CD4-positive, alpha-beta memory T cell (primary cell): ENCODE data around the gene SERPINB5. TPM values are rescaled to one million over a fixed set of nuclear protein-coding genes. Genes with fewer than 3 reads are reported as not detected.

Experiments
- CTCF ChIA-PET: fragments of 350-600 bp; sonication (Branson Sonifier 250); formaldehyde crosslinking; loops from one replicate; lab custom pipeline; 2021; ENCODE audit warnings: inconsistent platforms; ENCODE audit not compliant: partially characterized antibody; lab: Charles Lee
- POLR2A ChIA-PET: fragments of 350-600 bp; sonication (Branson Sonifier 250); formaldehyde crosslinking; loops from one replicate; lab custom pipeline; 2021; ENCODE audit not compliant: partially characterized antibody; lab: Charles Lee
- DNase-seq, 5 donors: peaks; one replicate each; pipeline versions ENCODE4 v3.0.0 to v3.0.0-alpha.2; 2020 to 2022; ENCODE audit warnings: mixed read lengths in 1 of 5
- H3K27ac ChIP-seq: one replicate; pipeline ENCODE4 v1.7.0; 2013; ENCODE audit warnings: low read depth, low read length
- H3K27me3 ChIP-seq: 2 replicates; pipeline ENCODE4 v1.7.0; 2013; ENCODE audit warnings: mild to moderate bottlenecking, low read length, moderate library complexity; ENCODE audit not compliant: insufficient read depth
- H3K36me3 ChIP-seq: 2 replicates; pipeline ENCODE4 v1.7.0; 2013; ENCODE audit warnings: mild to moderate bottlenecking, low read length, moderate library complexity; ENCODE audit not compliant: insufficient read depth
- H3K4me1 ChIP-seq: 2 replicates; pipeline ENCODE4 v1.7.0; 2013; ENCODE audit warnings: mild to moderate bottlenecking, low read length, moderate library complexity; ENCODE audit not compliant: insufficient read depth
- H3K4me3 ChIP-seq, 2 donors: one replicate each; pipeline ENCODE4 v1.7.0; 2013; ENCODE audit warnings: low read length in 2 of 2, mild to moderate bottlenecking in 1 of 2
- H3K9me3 ChIP-seq, 2 donors: one replicate each; pipeline ENCODE4 v1.7.0; 2013; ENCODE audit warnings: low read length in 2 of 2, control low read depth in 1 of 2; ENCODE audit not compliant: control insufficient read depth in 1 of 2
- H3K27ac Mint-ChIP-seq, 7 donors: one replicate each; pipeline ENCODE4 v1.8.0; 2020 to 2021; ENCODE audit warnings: mixed read lengths in 7 of 7, mild to moderate bottlenecking in 6 of 7, inconsistent platforms in 3 of 7, moderate library complexity in 3 of 7
- H3K27me3 Mint-ChIP-seq, 2 donors: one replicate each; pipeline ENCODE4 v1.8.0; 2020 to 2021; ENCODE audit warnings: mixed read lengths in 2 of 2
- H3K36me3 Mint-ChIP-seq, 2 donors: one replicate each; pipeline ENCODE4 v1.8.0; 2020 to 2021; ENCODE audit warnings: mixed read lengths in 2 of 2, inconsistent platforms in 1 of 2, mild to moderate bottlenecking in 1 of 2
- H3K4me1 Mint-ChIP-seq, 4 donors: one replicate each; pipeline ENCODE4 v1.8.0; 2020 to 2021; ENCODE audit warnings: mixed read lengths in 4 of 4, mild to moderate bottlenecking in 1 of 4
- H3K4me3 Mint-ChIP-seq, 8 donors: one replicate each; pipeline ENCODE4 v1.8.0; 2020 to 2021; ENCODE audit warnings: mixed read lengths in 8 of 8, mild to moderate bottlenecking in 7 of 8, moderate library complexity in 6 of 8, inconsistent platforms in 3 of 8
- H3K9me3 Mint-ChIP-seq, 8 donors: one replicate each; pipeline ENCODE4 v1.8.0; 2020 to 2021; ENCODE audit warnings: mixed read lengths in 8 of 8, mild to moderate bottlenecking in 5 of 8, inconsistent platforms in 3 of 8, moderate library complexity in 1 of 8
- intact Hi-C: fragments of 100-400 bp; cut with micrococcal nuclease; formaldehyde crosslinking; loops from one replicate; pipeline ENCODE4 v1.15.1; 2023
- polyA plus RNA-seq, 2 donors: library from polyadenylated mRNA; unstranded; fragments of 300-500 nt; fragmentation: Illumina TruSeq; gene quantifications; one replicate each; pipeline ENCODE4 v1.2.3, GENCODE V29; 2021
- total RNA-seq, 2 experiments: library from RNA; stranded (reverse); gene quantifications; one replicate each; pipeline ENCODE4 v1.2.3, GENCODE V29; 2021

SERPINB5 gene
- total and polyA plus RNA-seq, 4 experiments from 2014 or later = not detected

GRCh38 chr18:63539904-63540510 is 63.2 kb downstream of the SERPINB5 start:
- Mint-ChIP-seq H3K4me3 (no peak overlapping the region), H3K27me3 (peaks cover 13 to 15% of the 10 kb centered on the region in 2 donors), H3K36me3 (no peaks in the 10 kb centered on the region), H3K9me3 (peaks cover 0 to 3% (median 0%) of the 10 kb centered on the region in 8 donors), H3K4me1 (no peaks in the 10 kb centered on the region), H3K27ac (no peak overlapping the region)
- Histone ChIP-seq H3K9me3 (no peaks in the 10 kb centered on the region), H3K27me3 (no peaks in the 10 kb centered on the region), H3K27ac (no peak overlapping the region), H3K36me3 (no peaks in the 10 kb centered on the region), H3K4me3 (no peak overlapping the region), H3K4me1 (no peaks in the 10 kb centered on the region)
- ChIA-PET CTCF (interaction anchor here (1.2 kb wide), 1 partner anchor 26 kb away, joined by 3 read pairs; no protein-coding TSS in a partner anchor), POLR2A (no interaction called here)
- DNase-seq = no peak
- intact Hi-C loops = no loop called here

DNA sequence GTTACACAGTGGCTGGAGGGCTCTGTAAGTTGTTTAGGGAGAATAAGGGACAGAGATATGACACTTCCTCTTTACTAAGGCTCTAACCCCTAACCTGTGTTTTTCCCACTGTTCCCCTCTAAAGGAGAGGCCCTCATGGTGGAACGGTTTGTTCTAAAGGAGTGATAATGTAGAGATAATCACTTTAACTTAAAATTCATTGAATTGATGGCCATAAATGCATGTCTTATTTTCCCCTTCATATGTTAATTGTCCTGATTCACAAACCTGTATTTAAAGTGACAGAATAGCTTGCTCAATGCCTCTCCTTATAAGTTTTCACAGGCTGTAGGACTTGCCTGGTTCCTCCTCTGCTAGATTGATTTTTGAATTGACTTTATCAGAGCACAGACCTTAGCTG is 65.3 kb downstream of the SERPINB5 start, which contains the start of gene SERPINB12:
Gene SERPINB12, plus strand, starts transcription at position 301 of the 400 bp plus-strand sequence. CDS start 13,791 bp downstream, outside the sequence.
- H3K4me3 ChIP-seq = no peak within 1 kb of the TSS
- peaks cover 0 to 2% (median 0%) of the 10 kb centered on the region in 8 donors for H3K9me3 Mint-ChIP-seq
- intact Hi-C loops = no loop called here
- no peaks in the 10 kb centered on the region for H3K27me3 ChIP-seq
- H3K4me1 ChIP-seq = no peaks in the 10 kb centered on the region
- H3K27ac ChIP-seq = no peak within 1 kb of the TSS
- DNase-seq = no peak
- ChIA-PET CTCF (interaction anchor here (2.3 kb wide), 1 partner anchor 24 kb away, joined by 7 read pairs; no protein-coding TSS in a partner anchor), POLR2A (no interaction called here)
- peaks cover 13 to 20% of the 10 kb centered on the region in 2 donors for H3K27me3 Mint-ChIP-seq
- H3K4me1 Mint-ChIP-seq = no peaks in the 10 kb centered on the region
- H3K36me3 Mint-ChIP-seq = no peaks in the 10 kb centered on the region
- H3K4me3 Mint-ChIP-seq = no peak within 1 kb of the TSS
- no peaks in the 10 kb centered on the region for H3K9me3 ChIP-seq
- H3K27ac Mint-ChIP-seq = no peak within 1 kb of the TSS
- H3K36me3 ChIP-seq = no peaks in the 10 kb centered on the region

DNA sequence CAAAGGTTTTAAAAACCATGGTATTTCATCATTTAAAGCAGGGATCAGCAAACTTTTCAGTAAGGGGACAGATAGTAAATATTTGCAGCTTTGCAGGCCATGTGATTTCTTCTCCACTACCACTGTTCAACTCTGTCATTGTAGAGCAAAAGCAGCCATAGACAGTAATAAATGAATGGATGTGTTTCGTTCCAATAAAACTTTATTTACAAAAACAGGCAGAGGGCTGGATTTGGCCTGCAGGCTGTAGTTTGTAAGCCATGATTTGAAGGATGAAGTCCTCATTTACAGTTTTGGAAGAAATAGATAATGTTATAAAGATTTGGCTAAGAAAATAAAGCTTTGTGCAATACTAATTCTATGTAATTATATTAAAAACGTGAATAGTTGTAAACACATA is 67.3 kb downstream of the SERPINB5 start:
- no peaks in the 10 kb centered on the region for H3K9me3 ChIP-seq
- peaks cover 14 to 22% of the 10 kb centered on the region in 2 donors for H3K27me3 Mint-ChIP-seq
- H3K4me3 Mint-ChIP-seq = no peak overlapping the region
- H3K4me3 ChIP-seq = no peak overlapping the region
- no peaks in the 10 kb centered on the region for H3K27me3 ChIP-seq
- no peak for DNase-seq
- H3K36me3 Mint-ChIP-seq = no peaks in the 10 kb centered on the region
- no peaks in the 10 kb centered on the region for H3K36me3 ChIP-seq
- intact Hi-C loops = no loop called here
- no peak overlapping the region for H3K27ac Mint-ChIP-seq
- H3K9me3 Mint-ChIP-seq = no peaks in the 10 kb centered on the region
- CTCF ChIA-PET = interaction anchor here (1.3 kb wide), 1 partner anchor 25 kb away, joined by 4 read pairs; no protein-coding TSS in a partner anchor
- no peaks in the 10 kb centered on the region for H3K4me1 ChIP-seq
- no peaks in the 10 kb centered on the region for H3K4me1 Mint-ChIP-seq
- H3K27ac ChIP-seq = no peak overlapping the region
- POLR2A ChIA-PET = no interaction called here

DNA sequence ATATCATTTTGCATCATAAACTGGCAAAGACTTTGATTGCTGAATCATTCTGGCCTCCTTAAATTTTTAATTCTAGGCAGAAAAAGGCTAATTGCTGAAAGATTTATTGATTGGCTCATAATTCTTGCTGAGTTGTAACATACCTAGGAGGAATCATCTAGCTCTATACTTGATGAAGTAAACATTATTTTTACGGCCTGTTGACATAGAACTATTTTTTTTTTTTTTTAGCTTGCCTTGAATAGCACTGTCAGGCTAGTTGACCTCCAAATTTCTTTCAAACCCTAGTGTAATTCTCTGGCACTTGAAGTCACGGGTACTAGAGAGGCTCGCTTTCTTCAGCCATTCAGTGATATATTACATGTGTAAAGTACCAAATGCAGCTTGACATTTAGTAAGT is 68.2 kb downstream of the SERPINB5 start:
- Mint-ChIP-seq H3K9me3 (no peaks in the 10 kb centered on the region), H3K36me3 (no peaks in the 10 kb centered on the region), H3K27ac (no peak overlapping the region), H3K4me3 (no peak overlapping the region), H3K27me3 (peaks cover 10 to 19% of the 10 kb centered on the region in 2 donors), H3K4me1 (no peaks in the 10 kb centered on the region)
- Histone ChIP-seq H3K4me1 (no peaks in the 10 kb centered on the region), H3K4me3 (no peak overlapping the region), H3K9me3 (no peaks in the 10 kb centered on the region), H3K27me3 (no peaks in the 10 kb centered on the region), H3K27ac (no peak overlapping the region), H3K36me3 (no peaks in the 10 kb centered on the region)
- CTCF ChIA-PET = interaction anchor here (1.2 to 1.3 kb wide), 2 partner anchors 21 to 26 kb away, joined by 3 to 4 read pairs; no protein-coding TSS in a partner anchor
- no peak for DNase-seq
- intact Hi-C loops = no loop called here
- POLR2A ChIA-PET = no interaction called here

- no peaks in the 10 kb centered on the region for H3K9me3 ChIP-seq
- Mint-ChIP-seq H3K27ac (no peak overlapping the region), H3K9me3 (no peaks in the 10 kb centered on the region), H3K27me3 (peaks cover 7 to 15% of the 10 kb centered on the region in 2 donors), H3K36me3 (no peaks in the 10 kb centered on the region), H3K4me3 (no peak overlapping the region), H3K4me1 (no peaks in the 10 kb centered on the region)
- no peaks in the 10 kb centered on the region for H3K27me3 ChIP-seq
- no peak for DNase-seq
- H3K4me1 ChIP-seq = no peaks in the 10 kb centered on the region
- intact Hi-C loops = no loop called here
- H3K27ac ChIP-seq = no peak overlapping the region
- H3K36me3 ChIP-seq = no peaks in the 10 kb centered on the region
- no peak overlapping the region for H3K4me3 ChIP-seq
- ChIA-PET POLR2A (no interaction called here), CTCF (no interaction called here)
These were observed 73.3 kb downstream of the SERPINB5 start for GRCh38 chr18:63550068-63550467.

DNA sequence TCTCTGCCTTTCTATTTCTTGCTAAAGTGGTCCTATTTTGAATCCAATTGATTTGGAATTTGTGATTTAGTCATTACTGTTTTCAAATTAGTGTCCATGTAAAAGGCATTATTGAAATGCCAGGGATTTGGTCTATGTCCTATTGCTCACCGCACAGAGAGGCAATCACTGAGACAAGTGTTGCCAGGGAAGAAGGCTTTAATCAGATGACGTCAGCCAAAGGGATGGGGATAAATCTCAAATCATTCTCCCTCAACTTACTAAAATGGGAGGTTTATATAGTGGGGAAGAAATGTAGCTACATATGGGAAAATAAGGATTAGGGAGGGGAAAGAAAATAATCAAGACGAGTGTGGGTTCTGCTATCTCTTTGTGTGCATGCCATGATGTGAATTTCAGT is 75.0 kb downstream of the SERPINB5 start:
- Histone ChIP-seq H3K4me1 (no peaks in the 10 kb centered on the region), H3K9me3 (no peaks in the 10 kb centered on the region), H3K36me3 (no peaks in the 10 kb centered on the region), H3K4me3 (no peak overlapping the region), H3K27me3 (no peaks in the 10 kb centered on the region), H3K27ac (no peak overlapping the region)
- no peaks in the 10 kb centered on the region for H3K36me3 Mint-ChIP-seq
- intact Hi-C loops = no loop called here
- ChIA-PET POLR2A (no interaction called here), CTCF (no interaction called here)
- no peaks in the 10 kb centered on the region for H3K4me1 Mint-ChIP-seq
- H3K27ac Mint-ChIP-seq = no peak overlapping the region
- no peak for DNase-seq
- no peak overlapping the region for H3K4me3 Mint-ChIP-seq
- H3K27me3 Mint-ChIP-seq = peaks cover 6 to 10% of the 10 kb centered on the region in 2 donors
- H3K9me3 Mint-ChIP-seq = no peaks in the 10 kb centered on the region

DNA sequence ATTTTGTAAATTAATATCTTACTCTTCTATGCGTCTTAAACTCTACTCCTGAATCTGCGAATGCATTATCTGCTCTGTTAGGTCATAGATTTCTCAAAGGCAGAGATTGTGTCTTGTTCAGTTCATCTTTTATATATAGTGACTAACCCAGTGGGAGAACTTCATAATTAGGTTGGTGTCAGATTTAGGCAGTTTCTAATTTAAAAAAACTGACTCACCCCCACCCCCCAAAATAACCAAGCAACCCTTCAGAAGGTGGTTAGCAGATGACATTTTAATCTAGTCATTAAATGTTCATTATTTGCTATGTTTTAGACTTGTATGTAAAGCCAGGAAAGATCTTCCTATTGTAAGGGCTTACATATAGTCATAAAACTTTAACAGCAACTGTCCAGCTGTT is 75.8 kb downstream of the SERPINB5 start:
- Histone ChIP-seq H3K9me3 (no peaks in the 10 kb centered on the region), H3K4me3 (no peak overlapping the region), H3K27ac (no peak overlapping the region), H3K36me3 (no peaks in the 10 kb centered on the region), H3K4me1 (no peaks in the 10 kb centered on the region), H3K27me3 (no peaks in the 10 kb centered on the region)
- intact Hi-C loops = no loop called here
- POLR2A ChIA-PET = no interaction called here
- H3K27me3 Mint-ChIP-seq = peaks cover 6 to 11% of the 10 kb centered on the region in 2 donors
- H3K27ac Mint-ChIP-seq = no peak overlapping the region
- CTCF ChIA-PET = no interaction called here
- no peaks in the 10 kb centered on the region for H3K36me3 Mint-ChIP-seq
- H3K9me3 Mint-ChIP-seq = no peaks in the 10 kb centered on the region
- no peaks in the 10 kb centered on the region for H3K4me1 Mint-ChIP-seq
- no peak for DNase-seq
- no peak overlapping the region for H3K4me3 Mint-ChIP-seq
